C4-2B (cell line): Measurements from ENCODE around the gene KLRG1.

ENCODE experiments used
- ZFX ChIP-seq: fragments of 450-650 bp; IDR thresholded peaks from 2 replicates; pipeline ENCODE4 v1.6.1; 2017
- TF ChIP-seq, protein P1 (sequence below): fragments of 450-650 bp; conservative IDR thresholded peaks from 2 replicates; pipeline ENCODE4 v1.5.1; 2017; ENCODE audit warnings: mild to moderate bottlenecking

- TF ChIP-seq, protein P1, sequence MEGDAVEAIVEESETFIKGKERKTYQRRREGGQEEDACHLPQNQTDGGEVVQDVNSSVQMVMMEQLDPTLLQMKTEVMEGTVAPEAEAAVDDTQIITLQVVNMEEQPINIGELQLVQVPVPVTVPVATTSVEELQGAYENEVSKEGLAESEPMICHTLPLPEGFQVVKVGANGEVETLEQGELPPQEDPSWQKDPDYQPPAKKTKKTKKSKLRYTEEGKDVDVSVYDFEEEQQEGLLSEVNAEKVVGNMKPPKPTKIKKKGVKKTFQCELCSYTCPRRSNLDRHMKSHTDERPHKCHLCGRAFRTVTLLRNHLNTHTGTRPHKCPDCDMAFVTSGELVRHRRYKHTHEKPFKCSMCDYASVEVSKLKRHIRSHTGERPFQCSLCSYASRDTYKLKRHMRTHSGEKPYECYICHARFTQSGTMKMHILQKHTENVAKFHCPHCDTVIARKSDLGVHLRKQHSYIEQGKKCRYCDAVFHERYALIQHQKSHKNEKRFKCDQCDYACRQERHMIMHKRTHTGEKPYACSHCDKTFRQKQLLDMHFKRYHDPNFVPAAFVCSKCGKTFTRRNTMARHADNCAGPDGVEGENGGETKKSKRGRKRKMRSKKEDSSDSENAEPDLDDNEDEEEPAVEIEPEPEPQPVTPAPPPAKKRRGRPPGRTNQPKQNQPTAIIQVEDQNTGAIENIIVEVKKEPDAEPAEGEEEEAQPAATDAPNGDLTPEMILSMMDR: no peak
- no peak for TF ChIP-seq ZFX
Measured at GRCh38 chr12:8947737-8948136, 41.6 kb upstream of the KLRG1 start.
